GM12875 (cell line): ENCODE data around the gene TCFL5.

Source experiments
- H3K4me3 ChIP-seq: one replicate; pipeline ENCODE4 v1.5.1; 2011; ENCODE audit warnings: low read depth, low read length, control low read depth
- CTCF ChIP-seq: IDR thresholded peaks from 2 replicates; pipeline ENCODE4 v1.5.1; 2011; ENCODE audit warnings: low read depth, mild to moderate bottlenecking, control low read depth, inconsistent platforms, low read length, moderate library complexity, borderline replicate concordance; ENCODE audit not compliant: insufficient read depth

Gene TCFL5

GRCh38 chr20:62831361-62831788 lies 30.2 kb downstream of the TCFL5 start:
- H3K4me3 ChIP-seq = no peak overlapping the region
- TF ChIP-seq CTCF = no peak

GRCh38 chr20:62830821-62831220 lies 30.8 kb downstream of the TCFL5 start:
- H3K4me3 ChIP-seq = no peak overlapping the region
- TF ChIP-seq CTCF = no peak

- TF ChIP-seq CTCF = no peak
- H3K4me3 ChIP-seq = no peak overlapping the region
These were observed 31.4 kb downstream of the TCFL5 start for GRCh38 chr20:62830251-62830650.

- no peak overlapping the region for H3K4me3 ChIP-seq
- no peak for TF ChIP-seq CTCF
These were observed 32.1 kb downstream of the TCFL5 start for GRCh38 chr20:62829231-62830230.

GRCh38 chr20:62828511-62829230 lies 33.0 kb downstream of the TCFL5 start:
- no peak for TF ChIP-seq CTCF
- no peak overlapping the region for H3K4me3 ChIP-seq

- H3K4me3 ChIP-seq = no peak overlapping the region
- no peak for TF ChIP-seq CTCF
These were observed 33.6 kb downstream of the TCFL5 start for GRCh38 chr20:62828051-62828450.
